Cardiac fibroblast (primary cell): ENCODE measurements around the gene KCNK7.

Source experiments
- DNase-seq, 2 donors: peaks; one replicate each; pipeline versions ENCODE4 v3.0.0 to v3.0.0-alpha.2; 2010; ENCODE audit warnings: low read depth in 2 of 2
- H3K4me3 ChIP-seq, 2 donors: replicated peaks in 1 of 2; 1 replicate in 1 of 2; 2 replicates in 1 of 2; pipeline ENCODE4 v1.5.1; 2011; ENCODE audit warnings: low read depth in 2 of 2, low read length in 2 of 2, mild to moderate bottlenecking in 2 of 2, moderate library complexity in 1 of 2
- CTCF ChIP-seq: IDR thresholded peaks from one replicate; pipeline ENCODE4 v1.5.1; 2011; ENCODE audit warnings: low read depth, mild to moderate bottlenecking, low read length, inconsistent platforms

The KCNK7 gene

GRCh38 chr11:65588199-65589054, 7.2 kb downstream of the KCNK7 start:
- peak; percentile 62 to 73 for DNase-seq
- no peak overlapping the region for H3K4me3 ChIP-seq
- peak; percentile 62 for TF ChIP-seq CTCF

- DNase-seq = peak; percentile 21 to 79
- H3K4me3 ChIP-seq = no peak overlapping the region
- TF ChIP-seq CTCF = no peak
Measured at GRCh38 chr11:65586676-65587075, 8.9 kb downstream of the KCNK7 start.

- H3K4me3 ChIP-seq = no peak overlapping the region
- no peak for DNase-seq
- no peak for TF ChIP-seq CTCF
Measured at GRCh38 chr11:65586247-65586630, 9.4 kb downstream of the KCNK7 start.

- H3K4me3 ChIP-seq = no peak overlapping the region
- no peak for DNase-seq
- no peak for TF ChIP-seq CTCF
Measured at GRCh38 chr11:65585396-65586246, 10.0 kb downstream of the KCNK7 start.

- DNase-seq = no peak
- no peak overlapping the region for H3K4me3 ChIP-seq
- TF ChIP-seq CTCF = no peak
Measured at GRCh38 chr11:65584723-65585171, 10.9 kb downstream of the KCNK7 start.

GRCh38 chr11:65584106-65584505, 11.5 kb downstream of the KCNK7 start:
- TF ChIP-seq CTCF = no peak
- no peak overlapping the region for H3K4me3 ChIP-seq
- no peak for DNase-seq
